Calu3 (cell line): ENCODE measurements around the gene ZSCAN29. TPM values are rescaled to one million over a fixed set of nuclear protein-coding genes. Genes with fewer than 3 reads are reported as not detected.

Source experiments
- BruUV-seq: library from RNA; stranded (reverse); fragments of 400-500 nt; replicated peaks from 2 replicates; lab custom pipeline; 2021; lab: Mats Ljungman, UMichigan
- CTCF ChIA-PET: fragments of 300-600 bp; sonication (Branson Sonifier 250); formaldehyde crosslinking; loops from one replicate; lab custom pipeline; 2022; ENCODE audit warnings: antibody characterized with exemption; lab: Charles Lee
- DNase-seq: peaks from one replicate; pipeline ENCODE4 v3.0.0; 2022
- H3K27ac Mint-ChIP-seq: one replicate; pipeline ENCODE4 v1.8.0; 2022; ENCODE audit warnings: mixed read lengths; ENCODE audit not compliant: unreplicated experiment
- H3K27me3 Mint-ChIP-seq: one replicate; pipeline ENCODE4 v1.8.0; 2022; ENCODE audit warnings: mixed read lengths; ENCODE audit not compliant: unreplicated experiment
- H3K36me3 Mint-ChIP-seq: one replicate; pipeline ENCODE4 v1.8.0; 2022; ENCODE audit warnings: mild to moderate bottlenecking, moderate library complexity, mixed read lengths; ENCODE audit not compliant: insufficient read depth, unreplicated experiment
- H3K4me1 Mint-ChIP-seq: one replicate; pipeline ENCODE4 v1.8.0; 2022; ENCODE audit warnings: mild to moderate bottlenecking, low read depth, mixed read lengths; ENCODE audit not compliant: unreplicated experiment
- H3K4me3 Mint-ChIP-seq: one replicate; pipeline ENCODE4 v1.8.0; 2022; ENCODE audit warnings: mild to moderate bottlenecking, low read depth, moderate library complexity, mixed read lengths; ENCODE audit not compliant: unreplicated experiment
- H3K9me3 Mint-ChIP-seq: one replicate; pipeline ENCODE4 v1.8.0; 2022; ENCODE audit warnings: low read depth, mixed read lengths; ENCODE audit not compliant: unreplicated experiment
- CTCF ChIP-seq: fragments of 200-600 bp; IDR thresholded peaks from one replicate; pipeline ENCODE4 v1.8.0; 2022; ENCODE audit warnings: antibody characterized with exemption; ENCODE audit not compliant: unreplicated experiment
- intact Hi-C: fragments of 100-400 bp; cut with micrococcal nuclease; formaldehyde crosslinking; loops from one replicate; pipeline ENCODE4 v1.10.0; 2022; ENCODE audit not compliant: unreplicated experiment
- total RNA-seq: library from RNA; stranded (reverse); gene quantifications from 2 replicates; pipeline ENCODE4 v1.2.3, GENCODE V29; 2022

ZSCAN29 gene
- total RNA-seq, 1 experiment from 2014 or later: 27.1 TPM

DNA sequence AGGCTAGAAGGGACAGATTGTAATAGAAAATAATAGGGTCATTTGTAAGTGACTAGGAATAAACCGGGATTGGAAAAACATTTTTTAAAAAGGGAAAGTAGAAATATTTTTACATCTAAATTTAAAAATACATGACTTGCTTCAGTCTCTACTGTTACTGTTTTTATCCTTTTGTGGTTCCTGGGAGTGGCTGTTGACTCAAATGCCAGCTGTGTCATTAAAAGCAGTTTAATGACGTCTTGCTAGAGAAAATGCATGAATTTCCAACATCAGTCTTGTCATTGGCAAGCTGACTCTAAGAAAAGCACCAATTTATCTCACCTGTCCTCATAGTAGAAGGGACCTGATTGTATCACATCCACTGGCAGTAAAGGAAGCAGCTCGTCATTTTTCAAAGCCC, 23.7 kb downstream of the ZSCAN29 start:
- no peak for DNase-seq
- Mint-ChIP-seq H3K4me3 (no peak overlapping the region), H3K4me1 (no peaks in the 10 kb centered on the region), H3K36me3 (no peaks in the 10 kb centered on the region), H3K27me3 (no peaks in the 10 kb centered on the region), H3K9me3 (no peaks in the 10 kb centered on the region), H3K27ac (no peak overlapping the region)
- no peak for TF ChIP-seq CTCF
- no TSS peak for BruUV-seq
- CTCF ChIA-PET: no interaction called here
- intact Hi-C loops: no loop called here

DNA sequence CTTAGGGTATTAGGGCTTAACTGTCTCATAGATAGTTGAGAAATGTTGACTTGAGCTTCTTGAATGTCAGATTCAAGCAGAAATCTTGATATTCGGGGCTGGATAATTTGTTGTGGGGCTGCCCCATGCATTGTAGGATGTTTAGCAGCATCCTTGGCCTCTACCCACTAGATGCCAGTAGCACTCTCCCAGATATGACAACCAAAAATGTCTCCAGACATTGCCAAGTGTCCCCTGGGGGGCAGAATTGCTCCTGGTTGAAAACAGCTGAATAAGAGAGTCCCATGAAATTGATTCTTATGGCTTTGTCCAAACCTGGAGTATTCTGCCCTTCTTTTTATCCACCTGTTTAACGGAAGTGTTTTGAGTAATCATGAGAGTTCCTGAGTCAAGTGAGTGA, 24.5 kb downstream of the ZSCAN29 start:
- no peak for DNase-seq

GRCh38 chr15:43330780-43331087, 40.1 kb downstream of the ZSCAN29 start:
- H3K36me3 Mint-ChIP-seq: peaks cover 19% of the 10 kb centered on the region
- DNase-seq: no peak
- BruUV-seq: TSS peak; percentile 87
- CTCF ChIA-PET: no interaction called here
- no peaks in the 10 kb centered on the region for H3K9me3 Mint-ChIP-seq
- no peak overlapping the region for H3K27ac Mint-ChIP-seq
- no peaks in the 10 kb centered on the region for H3K27me3 Mint-ChIP-seq
- peak overlapping the region; percentile 75 for H3K4me3 Mint-ChIP-seq
- intact Hi-C loops: no loop called here
- no peak for TF ChIP-seq CTCF
- H3K4me1 Mint-ChIP-seq: no peaks in the 10 kb centered on the region

More for the DNA sequence above, 24.5 kb downstream of the ZSCAN29 start:
- Mint-ChIP-seq H3K4me3 (no peak overlapping the region), H3K36me3 (no peaks in the 10 kb centered on the region), H3K27me3 (no peaks in the 10 kb centered on the region), H3K9me3 (no peaks in the 10 kb centered on the region), H3K27ac (no peak overlapping the region), H3K4me1 (no peaks in the 10 kb centered on the region)
- no TSS peak for BruUV-seq
- CTCF ChIA-PET: no interaction called here
- intact Hi-C loops: no loop called here
- TF ChIP-seq CTCF: no peak

GRCh38 chr15:43329960-43330779, 40.7 kb downstream of the ZSCAN29 start, which contains the start of gene LCMT2:
LCMT2 (minus strand) TSS chr15:43330573; CDS start chr15:43330489, 84 bp downstream.
- CTCF ChIA-PET: no interaction called here
- peaks cover 19% of the 10 kb centered on the region for H3K36me3 Mint-ChIP-seq
- TF ChIP-seq CTCF: no peak
- no peaks in the 10 kb centered on the region for H3K27me3 Mint-ChIP-seq
- H3K4me3 Mint-ChIP-seq: peak within 1 kb of the TSS; percentile 75
- H3K9me3 Mint-ChIP-seq: no peaks in the 10 kb centered on the region
- H3K4me1 Mint-ChIP-seq: no peaks in the 10 kb centered on the region
- intact Hi-C loops: no loop called here
- BruUV-seq: no TSS peak
- DNase-seq: peak; percentile 75
- no peak within 1 kb of the TSS for H3K27ac Mint-ChIP-seq
